ENCODE results near the gene TRIM47. TPM values are rescaled to one million over a fixed set of nuclear protein-coding genes. Genes with fewer than 3 reads are reported as not detected.

The TRIM47 gene
- total RNA-seq, 1 experiment from 2014 or later, result 0.95 TPM

GRCh38 chr17:75849279-75849646 lies 29.1 kb downstream of the TRIM47 start:
- ChIA-PET CTCF (no interaction called here), POLR2A (ENCODE audit: low non-redundant PET) (no interaction called here)
- DNase-seq (ENCODE audit: low spot score), result no peak
- H3K9me3 ChIP-seq (ENCODE audit: low read depth, low read length, poor library complexity, severe bottlenecking), result no peaks in the 10 kb centered on the region
- peaks cover 44% of the 10 kb centered on the region for H3K36me3 ChIP-seq (ENCODE audit: insufficient read depth, low read length, poor library complexity, severe bottlenecking)
- H3K4me1 ChIP-seq (ENCODE audit: insufficient read depth, low read length, poor library complexity, severe bottlenecking), result peaks cover 4% of the 10 kb centered on the region
- no peak overlapping the region for H3K4me3 ChIP-seq (ENCODE audit: low read depth, low read length, poor library complexity, severe bottlenecking)
- no TSS peak for BruUV-seq (replicated peaks)
- intact Hi-C loops (cut with micrococcal nuclease; ENCODE audit: unreplicated experiment), result no loop called here
- no peak overlapping the region for H3K27ac ChIP-seq (ENCODE audit: low read depth, low read length, poor library complexity, severe bottlenecking)
- no peaks in the 10 kb centered on the region for H3K27me3 ChIP-seq (replicated peaks; ENCODE audit: insufficient read depth, low read depth, low read length, poor library complexity)
- TF ChIP-seq CTCF (conservative IDR thresholded peaks at IDR 0.05; ENCODE audit: low read depth, low read length) (no peak), EZH2 (IDR thresholded peaks at IDR 0.05; ENCODE audit: borderline replicate concordance, low read depth, low read length, poor library complexity, severe bottlenecking) (no peak)

- TF ChIP-seq EZH2 (IDR thresholded peaks at IDR 0.05; ENCODE audit: borderline replicate concordance, low read depth, low read length, poor library complexity, severe bottlenecking), result no peak
- TF ChIP-seq CTCF (conservative IDR thresholded peaks at IDR 0.05; ENCODE audit: low read depth, low read length), result peak; percentile 88
- peaks cover 44% of the 10 kb centered on the region for H3K36me3 ChIP-seq (ENCODE audit: insufficient read depth, low read length, poor library complexity, severe bottlenecking)
- H3K27me3 ChIP-seq (replicated peaks; ENCODE audit: insufficient read depth, low read depth, low read length, poor library complexity), result no peaks in the 10 kb centered on the region
- intact Hi-C loops (cut with micrococcal nuclease; ENCODE audit: unreplicated experiment), result no loop called here
- H3K27ac ChIP-seq (ENCODE audit: low read depth, low read length, poor library complexity, severe bottlenecking), result no peak overlapping the region
- H3K4me3 ChIP-seq (ENCODE audit: low read depth, low read length, poor library complexity, severe bottlenecking), result no peak overlapping the region
- ChIA-PET CTCF (interaction anchor here (0.7 to 1.0 kb wide), 3 partner anchors 48 to 431 kb away, joined by 4 to 5 read pairs (median 4); partner anchors contain the start of gene TRIM65), POLR2A (ENCODE audit: low non-redundant PET) (no interaction called here)
- no TSS peak for BruUV-seq (replicated peaks)
- peak; percentile 53 for DNase-seq (ENCODE audit: low spot score)
- H3K4me1 ChIP-seq (ENCODE audit: insufficient read depth, low read length, poor library complexity, severe bottlenecking), result no peaks in the 10 kb centered on the region
- no peaks in the 10 kb centered on the region for H3K9me3 ChIP-seq (ENCODE audit: low read depth, low read length, poor library complexity, severe bottlenecking)
These were observed 29.7 kb downstream of the TRIM47 start for GRCh38 chr17:75848523-75849278.

GRCh38 chr17:75847614-75848522 lies 30.5 kb downstream of the TRIM47 start:
- ChIA-PET CTCF (interaction anchor here (0.6 to 1.0 kb wide), 4 partner anchors 49 to 432 kb away, joined by 3 to 5 read pairs (median 4); partner anchors contain the start of gene TRIM65), POLR2A (ENCODE audit: low non-redundant PET) (no interaction called here)
- DNase-seq (ENCODE audit: low spot score), result no peak
- intact Hi-C loops (cut with micrococcal nuclease; ENCODE audit: unreplicated experiment), result no loop called here
- H3K4me1 ChIP-seq (ENCODE audit: insufficient read depth, low read length, poor library complexity, severe bottlenecking), result no peaks in the 10 kb centered on the region
- no peak overlapping the region for H3K27ac ChIP-seq (ENCODE audit: low read depth, low read length, poor library complexity, severe bottlenecking)
- no peaks in the 10 kb centered on the region for H3K27me3 ChIP-seq (replicated peaks; ENCODE audit: insufficient read depth, low read depth, low read length, poor library complexity)
- H3K4me3 ChIP-seq (ENCODE audit: low read depth, low read length, poor library complexity, severe bottlenecking), result no peak overlapping the region
- peaks cover 44% of the 10 kb centered on the region for H3K36me3 ChIP-seq (ENCODE audit: insufficient read depth, low read length, poor library complexity, severe bottlenecking)
- no peaks in the 10 kb centered on the region for H3K9me3 ChIP-seq (ENCODE audit: low read depth, low read length, poor library complexity, severe bottlenecking)
- no TSS peak for BruUV-seq (replicated peaks)
- TF ChIP-seq EZH2 (IDR thresholded peaks at IDR 0.05; ENCODE audit: borderline replicate concordance, low read depth, low read length, poor library complexity, severe bottlenecking), result no peak
- no peak for TF ChIP-seq CTCF (conservative IDR thresholded peaks at IDR 0.05; ENCODE audit: low read depth, low read length)

All from A673 (cell line).